Measurements from ENCODE around the gene TEX2. TPM values are rescaled to one million over a fixed set of nuclear protein-coding genes. Genes with fewer than 3 reads are reported as not detected.

TEX2 gene
- total and polyA plus RNA-seq, 9 of the 15 experiments (the other 6 are each of a cell fraction or from before 2014, with no cell fraction given) = 4.1 to 27.6 (median 19.3) TPM

DNA sequence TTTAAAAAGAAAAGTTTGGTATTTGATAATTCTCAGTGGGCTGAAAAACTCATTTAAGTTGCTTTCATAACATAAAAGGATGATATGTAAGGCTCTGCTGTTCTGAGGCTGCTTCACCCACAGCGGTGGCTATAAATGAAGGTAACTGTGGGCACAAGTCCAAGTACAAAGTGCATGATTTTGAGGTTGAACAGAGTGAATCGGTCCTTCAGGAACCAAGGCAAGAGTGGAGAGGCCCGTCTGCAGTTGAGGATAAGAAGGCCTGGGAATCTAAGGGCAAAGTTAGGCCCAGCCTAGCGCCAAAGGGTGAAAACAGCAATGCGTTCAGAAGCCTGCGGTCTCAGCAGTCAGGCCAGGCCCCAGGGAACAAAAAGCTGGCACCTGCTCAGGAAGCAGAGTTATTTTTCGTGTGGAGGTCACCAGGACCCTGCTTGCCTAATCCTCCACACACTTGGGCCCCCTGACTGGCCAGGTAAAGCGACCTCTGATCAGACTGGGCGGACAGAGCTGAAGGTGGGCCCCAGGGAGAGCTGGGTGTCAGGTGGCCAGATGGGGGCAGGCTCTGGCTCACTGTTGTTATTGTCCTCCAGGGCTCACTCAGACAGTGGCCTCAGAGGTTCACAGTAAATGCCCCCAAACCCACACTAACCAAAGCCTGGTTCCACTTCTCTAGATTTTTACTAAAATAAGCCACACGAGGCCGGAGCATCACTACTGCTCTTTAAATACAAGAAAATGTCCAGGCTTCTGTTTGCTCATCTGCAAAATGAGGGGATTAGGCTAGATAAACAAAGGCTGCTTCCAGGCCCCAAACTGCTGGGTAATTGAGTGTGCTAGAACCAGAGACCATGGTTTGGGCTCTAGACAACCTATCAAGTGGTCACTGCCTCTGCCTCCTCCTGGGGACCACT is 46.5 kb downstream of the TEX2 start (continued):
- TF ChIP-seq L3MBTL2 (IDR thresholded peaks at IDR 0.05) (peak; percentile 28; the same call in 1 of the 2 replicates), RBFOX2 (IDR thresholded peaks at IDR 0.05; ENCODE audit: low read depth, low read length) (0 out of 2 replicates have a peak, but pooled peaks have one; percentile 28), SIN3B (IDR thresholded peaks at IDR 0.05; ENCODE audit: low read depth) (no peak), NFIC (IDR thresholded peaks at IDR 0.05) (peak; percentile 81), SMARCE1 (IDR thresholded peaks at IDR 0.05) (0 out of 2 replicates have a peak, but pooled peaks have one; percentile 50), ZNF12 (CRISPR knock-in tag; IDR thresholded peaks at IDR 0.05) (no peak), YY1 (IDR thresholded peaks at IDR 0.05; ENCODE audit: borderline replicate concordance in 1 of 3, control insufficient read depth in 1 of 3, extremely low read depth in 1 of 3, insufficient read depth in 3 of 3, insufficient read length in 1 of 3, insufficient replicate concordance in 2 of 3, low read depth in 1 of 3, low read length in 2 of 3) (peak in 1 of 3 experiments; percentile 22)
- TF ChIP-seq, protein P1, sequence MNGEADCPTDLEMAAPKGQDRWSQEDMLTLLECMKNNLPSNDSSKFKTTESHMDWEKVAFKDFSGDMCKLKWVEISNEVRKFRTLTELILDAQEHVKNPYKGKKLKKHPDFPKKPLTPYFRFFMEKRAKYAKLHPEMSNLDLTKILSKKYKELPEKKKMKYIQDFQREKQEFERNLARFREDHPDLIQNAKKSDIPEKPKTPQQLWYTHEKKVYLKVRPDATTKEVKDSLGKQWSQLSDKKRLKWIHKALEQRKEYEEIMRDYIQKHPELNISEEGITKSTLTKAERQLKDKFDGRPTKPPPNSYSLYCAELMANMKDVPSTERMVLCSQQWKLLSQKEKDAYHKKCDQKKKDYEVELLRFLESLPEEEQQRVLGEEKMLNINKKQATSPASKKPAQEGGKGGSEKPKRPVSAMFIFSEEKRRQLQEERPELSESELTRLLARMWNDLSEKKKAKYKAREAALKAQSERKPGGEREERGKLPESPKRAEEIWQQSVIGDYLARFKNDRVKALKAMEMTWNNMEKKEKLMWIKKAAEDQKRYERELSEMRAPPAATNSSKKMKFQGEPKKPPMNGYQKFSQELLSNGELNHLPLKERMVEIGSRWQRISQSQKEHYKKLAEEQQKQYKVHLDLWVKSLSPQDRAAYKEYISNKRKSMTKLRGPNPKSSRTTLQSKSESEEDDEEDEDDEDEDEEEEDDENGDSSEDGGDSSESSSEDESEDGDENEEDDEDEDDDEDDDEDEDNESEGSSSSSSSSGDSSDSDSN (IDR thresholded peaks at IDR 0.05; ENCODE audit: borderline replicate concordance in 1 of 2, low read depth in 2 of 2, low read length in 2 of 2) = peak in 1 of 2 experiments; percentile 69; a peak in 1 of 4 replicates
- TF ChIP-seq, protein P2, sequence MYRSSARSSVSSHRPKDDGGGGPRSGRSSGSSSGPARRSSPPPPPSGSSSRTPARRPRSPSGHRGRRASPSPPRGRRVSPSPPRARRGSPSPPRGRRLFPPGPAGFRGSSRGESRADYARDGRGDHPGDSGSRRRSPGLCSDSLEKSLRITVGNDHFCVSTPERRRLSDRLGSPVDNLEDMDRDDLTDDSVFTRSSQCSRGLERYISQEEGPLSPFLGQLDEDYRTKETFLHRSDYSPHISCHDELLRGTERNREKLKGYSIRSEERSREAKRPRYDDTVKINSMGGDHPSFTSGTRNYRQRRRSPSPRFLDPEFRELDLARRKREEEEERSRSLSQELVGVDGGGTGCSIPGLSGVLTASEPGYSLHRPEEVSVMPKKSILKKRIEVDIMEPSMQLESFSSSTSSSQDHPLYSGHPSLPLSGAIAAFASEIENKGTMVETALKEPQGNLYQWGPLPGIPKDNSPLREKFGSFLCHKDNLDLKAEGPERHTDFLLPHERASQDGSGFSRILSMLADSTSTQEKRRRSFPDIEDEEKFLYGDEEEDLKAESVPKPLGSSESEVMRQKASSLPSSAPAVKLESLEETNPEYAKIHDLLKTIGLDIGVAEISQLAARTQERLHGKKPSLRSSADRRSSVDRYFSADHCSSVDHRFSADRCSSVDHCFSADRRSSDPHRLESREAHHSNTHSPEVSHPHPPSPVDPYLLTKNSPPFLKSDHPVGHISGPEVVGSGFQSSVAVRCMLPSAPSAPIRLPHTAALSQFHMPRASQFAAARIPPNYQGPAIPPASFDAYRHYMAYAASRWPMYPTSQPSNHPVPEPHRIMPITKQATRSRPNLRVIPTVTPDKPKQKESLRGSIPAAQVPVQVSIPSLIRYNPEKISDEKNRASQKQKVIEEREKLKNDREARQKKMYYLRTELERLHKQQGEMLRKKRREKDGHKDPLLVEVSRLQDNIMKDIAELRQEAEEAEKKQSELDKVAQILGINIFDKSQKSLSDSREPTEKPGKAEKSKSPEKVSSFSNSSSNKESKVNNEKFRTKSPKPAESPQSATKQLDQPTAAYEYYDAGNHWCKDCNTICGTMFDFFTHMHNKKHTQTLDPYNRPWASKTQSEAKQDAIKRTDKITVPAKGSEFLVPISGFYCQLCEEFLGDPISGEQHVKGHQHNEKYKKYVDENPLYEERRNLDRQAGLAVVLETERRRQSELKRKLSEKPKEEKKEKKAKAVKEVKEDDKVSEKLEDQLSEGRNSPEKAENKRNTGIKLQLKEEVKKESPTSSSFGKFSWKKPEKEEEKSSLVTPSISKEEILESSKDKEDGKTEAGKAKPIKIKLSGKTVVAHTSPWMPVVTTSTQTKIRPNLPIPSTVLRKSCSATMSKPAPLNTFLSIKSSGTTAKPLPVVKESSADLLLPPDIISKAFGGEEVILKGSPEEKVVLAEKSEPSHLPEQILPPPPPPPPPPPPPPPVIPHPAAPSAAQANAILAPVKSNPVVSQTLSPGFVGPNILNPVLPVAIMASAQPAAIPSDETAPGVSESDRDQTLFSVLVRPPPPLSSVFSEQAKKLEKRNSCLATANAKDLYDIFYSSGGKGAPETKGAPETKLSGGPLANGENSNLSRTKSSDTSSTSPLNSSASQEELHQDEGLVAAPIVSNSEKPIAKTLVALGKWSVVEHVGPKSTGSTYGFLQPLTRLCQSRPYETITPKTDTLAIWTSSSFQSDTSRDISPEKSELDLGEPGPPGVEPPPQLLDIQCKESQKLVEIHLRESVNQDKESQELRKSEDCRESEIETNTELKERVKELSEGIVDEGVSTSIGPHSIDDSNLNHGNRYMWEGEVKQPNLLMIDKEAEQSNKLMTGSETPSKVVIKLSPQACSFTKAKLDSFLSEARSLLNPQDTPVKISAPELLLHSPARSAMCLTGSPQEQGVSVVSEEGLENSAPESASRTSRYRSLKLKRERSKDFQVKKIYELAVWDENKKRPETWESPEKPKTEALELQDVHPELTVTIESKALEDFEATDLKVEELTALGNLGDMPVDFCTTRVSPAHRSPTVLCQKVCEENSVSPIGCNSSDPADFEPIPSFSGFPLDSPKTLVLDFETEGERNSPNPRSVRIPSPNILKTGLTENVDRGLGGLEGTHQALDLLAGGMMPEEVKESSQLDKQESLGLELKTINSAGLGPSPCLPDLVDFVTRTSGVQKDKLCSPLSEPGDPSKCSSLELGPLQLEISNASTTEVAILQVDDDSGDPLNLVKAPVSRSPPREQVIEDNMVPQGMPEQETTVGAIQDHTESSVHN (IDR thresholded peaks at IDR 0.05; ENCODE audit: borderline replicate concordance in 1 of 2, low read depth in 1 of 2) = no peak
- TF ChIP-seq, protein P3, sequence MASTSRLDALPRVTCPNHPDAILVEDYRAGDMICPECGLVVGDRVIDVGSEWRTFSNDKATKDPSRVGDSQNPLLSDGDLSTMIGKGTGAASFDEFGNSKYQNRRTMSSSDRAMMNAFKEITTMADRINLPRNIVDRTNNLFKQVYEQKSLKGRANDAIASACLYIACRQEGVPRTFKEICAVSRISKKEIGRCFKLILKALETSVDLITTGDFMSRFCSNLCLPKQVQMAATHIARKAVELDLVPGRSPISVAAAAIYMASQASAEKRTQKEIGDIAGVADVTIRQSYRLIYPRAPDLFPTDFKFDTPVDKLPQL (IDR thresholded peaks at IDR 0.05; ENCODE audit: extremely low read depth, insufficient read length) = no peak
